DOHH2 (cell line): Measurements from ENCODE around the gene TMEM259.

Experiments
- EZH2phosphoT487 ChIP-seq: fragments of 200-600 bp; sonication (generic); IDR thresholded peaks from 2 replicates; pipeline ENCODE4 v1.6.1; 2017; ENCODE audit warnings: borderline replicate concordance, mild to moderate bottlenecking, antibody characterized with exemption, low read length, moderate library complexity, mixed read lengths
- TF ChIP-seq, protein P1 (sequence below): fragments of 200-600 bp; sonication (generic); IDR thresholded peaks from one replicate; pipeline ENCODE4 v1.5.1; 2014; ENCODE audit warnings: antibody characterized with exemption, mild to moderate bottlenecking, low read depth, low read length; ENCODE audit not compliant: poor library complexity, severe bottlenecking

DNA sequence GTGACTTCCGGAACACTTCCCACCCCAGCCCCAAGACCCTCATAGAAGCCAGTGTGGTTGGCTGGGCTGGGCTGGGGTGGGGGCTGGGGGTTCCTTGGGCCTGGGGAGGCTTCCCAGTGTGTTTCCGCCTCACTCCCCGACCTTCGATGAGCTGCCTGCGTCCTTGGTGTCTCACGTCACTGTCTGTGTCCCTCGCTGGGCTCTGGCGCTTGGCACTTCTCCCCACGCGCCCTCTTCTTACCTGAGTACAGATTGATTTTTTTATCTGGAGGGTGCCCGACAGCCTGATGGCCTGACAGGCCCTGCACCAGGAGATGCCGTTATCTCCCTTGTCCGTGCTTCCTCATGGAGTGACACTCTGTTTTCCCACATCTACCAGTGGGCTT is 28.3 kb downstream of the TMEM259 start:
- TF ChIP-seq, protein P1, sequence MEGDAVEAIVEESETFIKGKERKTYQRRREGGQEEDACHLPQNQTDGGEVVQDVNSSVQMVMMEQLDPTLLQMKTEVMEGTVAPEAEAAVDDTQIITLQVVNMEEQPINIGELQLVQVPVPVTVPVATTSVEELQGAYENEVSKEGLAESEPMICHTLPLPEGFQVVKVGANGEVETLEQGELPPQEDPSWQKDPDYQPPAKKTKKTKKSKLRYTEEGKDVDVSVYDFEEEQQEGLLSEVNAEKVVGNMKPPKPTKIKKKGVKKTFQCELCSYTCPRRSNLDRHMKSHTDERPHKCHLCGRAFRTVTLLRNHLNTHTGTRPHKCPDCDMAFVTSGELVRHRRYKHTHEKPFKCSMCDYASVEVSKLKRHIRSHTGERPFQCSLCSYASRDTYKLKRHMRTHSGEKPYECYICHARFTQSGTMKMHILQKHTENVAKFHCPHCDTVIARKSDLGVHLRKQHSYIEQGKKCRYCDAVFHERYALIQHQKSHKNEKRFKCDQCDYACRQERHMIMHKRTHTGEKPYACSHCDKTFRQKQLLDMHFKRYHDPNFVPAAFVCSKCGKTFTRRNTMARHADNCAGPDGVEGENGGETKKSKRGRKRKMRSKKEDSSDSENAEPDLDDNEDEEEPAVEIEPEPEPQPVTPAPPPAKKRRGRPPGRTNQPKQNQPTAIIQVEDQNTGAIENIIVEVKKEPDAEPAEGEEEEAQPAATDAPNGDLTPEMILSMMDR = no peak
- no peak for TF ChIP-seq EZH2phosphoT487
